ENCODE results near the gene PCARE.
A peak's percentile ranks its signal among the peaks of the same experiment; 100 is the strongest.
"Not testable (repeated sequence)": the region's sequence is repeated elsewhere in the genome, so short reads cannot be mapped to it uniquely, and the experiment has no call there.

Gene PCARE

GRCh38 chr2:29074411-29074810 is at the start of gene PCARE:
TSS of gene PCARE (minus strand) at chr2:29074523. CDS start at chr2:29074261, 262 bp downstream.
- no peak for DNase-seq

- no peak for DNase-seq
Observed at GRCh38 chr2:29123617-29124349, 49.5 kb upstream of the PCARE start.

DNA sequence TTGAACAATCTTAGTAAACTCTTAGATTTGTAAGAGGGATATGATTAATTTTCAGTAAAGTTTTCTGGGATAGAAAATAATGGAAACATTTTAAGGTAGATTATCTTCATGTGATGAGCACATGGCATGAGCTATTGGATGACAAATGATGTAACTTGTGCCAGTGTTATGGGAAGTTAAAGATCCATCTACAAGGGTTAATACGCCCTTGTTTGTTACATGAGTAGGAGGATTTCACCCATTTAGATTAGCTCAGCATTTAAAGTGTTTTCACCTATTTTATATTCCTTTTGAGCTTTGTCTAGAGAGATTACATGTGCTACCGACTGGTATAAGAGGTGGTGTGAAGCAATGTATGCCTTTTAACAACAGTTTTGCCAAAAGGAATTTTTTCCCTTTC is 46.5 kb upstream of the PCARE start:
- DNase-seq, result no peak

GRCh38 chr2:29119211-29119610 is 44.9 kb upstream of the PCARE start:
- DNase-seq, result no peak

DNA sequence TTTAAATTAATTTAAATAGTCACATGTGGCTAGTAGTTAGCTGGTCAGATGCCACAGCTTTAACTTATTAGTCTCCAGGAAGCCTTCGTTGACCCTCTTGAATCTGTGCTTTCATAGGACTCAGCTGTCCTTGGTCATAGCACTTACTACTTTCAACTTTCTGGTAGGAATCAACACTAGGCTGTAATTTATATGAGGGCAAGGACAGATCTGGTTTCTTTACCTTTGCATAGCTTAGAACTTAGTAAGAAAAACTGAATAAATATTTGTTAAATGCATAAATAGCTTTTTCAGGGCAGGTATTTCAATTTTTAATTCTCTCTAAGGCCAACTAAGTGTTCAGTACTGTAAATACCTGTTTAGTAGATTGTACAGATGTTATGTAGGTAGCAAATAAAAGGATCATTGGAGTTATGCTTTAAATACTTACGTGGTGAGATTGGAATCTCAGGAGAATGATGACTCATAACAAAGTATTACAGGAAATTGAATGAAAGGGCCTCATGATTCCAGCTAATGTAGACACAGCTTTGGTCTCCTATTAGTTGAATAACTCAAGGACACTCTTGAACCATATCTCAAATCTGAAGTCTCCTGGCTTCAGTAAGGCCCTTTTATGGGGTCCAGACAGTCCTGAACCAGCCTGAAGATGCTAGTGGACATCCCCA is 43.4 kb upstream of the PCARE start:
- DNase-seq, result no peak

GRCh38 chr2:29115797-29116781 is 41.8 kb upstream of the PCARE start:
- peak; percentile 89 for DNase-seq

DNA sequence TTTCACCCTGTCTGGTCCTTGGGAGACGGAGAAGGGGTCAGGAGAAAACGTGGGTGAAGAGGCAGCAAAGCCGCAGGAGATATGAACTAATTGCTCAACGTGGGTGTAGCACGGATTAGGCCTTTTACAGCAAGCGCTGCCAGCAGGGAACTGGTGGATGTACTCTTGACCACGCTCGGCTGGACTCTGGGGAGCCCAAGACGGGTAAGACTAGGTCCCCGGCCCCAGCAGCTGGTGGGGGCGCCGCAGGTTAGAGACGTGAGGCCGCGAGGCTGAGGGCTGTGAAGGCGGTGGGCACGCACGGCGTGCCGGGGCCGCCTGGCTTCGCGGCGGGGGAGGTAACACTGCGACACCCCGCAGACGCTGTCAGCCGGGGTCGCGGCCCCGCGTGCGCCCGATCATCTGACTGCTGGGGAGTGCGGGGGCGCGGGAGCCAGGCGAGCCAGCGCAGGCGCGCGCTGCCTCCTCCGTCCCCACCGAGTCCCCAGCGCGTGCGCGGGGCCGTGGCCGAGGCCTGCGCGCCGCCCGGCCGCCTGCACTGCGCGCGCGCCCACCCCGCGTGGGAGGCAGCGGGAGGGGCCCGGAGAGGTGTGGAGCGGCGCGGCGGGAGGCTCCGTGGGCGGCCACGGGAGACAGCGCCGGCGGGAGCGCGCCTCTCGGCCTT is 40.8 kb upstream of the PCARE start, which contains the start of gene CLIP4:
Gene CLIP4 (plus strand): TSS at position 470 of the 664 bp plus-strand sequence. CDS start 5,974 bp downstream, outside the sequence.
- peak; percentile 63 for DNase-seq

GRCh38 chr2:29114586-29114945 is 40.2 kb upstream of the PCARE start:
- no peak for DNase-seq

DNA sequence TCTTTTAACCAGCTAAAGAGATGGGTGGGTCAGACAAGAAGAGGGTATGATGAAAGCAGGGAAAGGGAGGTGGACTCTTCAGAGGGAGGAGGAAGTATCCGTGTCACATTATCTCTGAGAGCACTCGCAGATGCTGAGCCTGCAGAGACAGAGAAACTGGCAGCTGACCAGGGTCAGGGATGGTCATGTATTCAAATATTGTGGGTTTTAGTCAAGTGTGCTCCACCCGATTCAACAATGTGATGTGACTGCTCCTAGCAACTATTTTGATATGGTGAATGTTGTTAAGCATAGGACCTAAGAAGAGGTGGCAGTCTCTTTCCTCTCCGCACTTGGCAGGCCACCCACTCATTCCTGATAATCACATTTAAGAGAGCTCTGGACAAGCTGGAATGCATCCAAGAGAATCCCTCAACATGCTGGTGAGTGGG is 39.6 kb upstream of the PCARE start:
- no peak for DNase-seq

DNA sequence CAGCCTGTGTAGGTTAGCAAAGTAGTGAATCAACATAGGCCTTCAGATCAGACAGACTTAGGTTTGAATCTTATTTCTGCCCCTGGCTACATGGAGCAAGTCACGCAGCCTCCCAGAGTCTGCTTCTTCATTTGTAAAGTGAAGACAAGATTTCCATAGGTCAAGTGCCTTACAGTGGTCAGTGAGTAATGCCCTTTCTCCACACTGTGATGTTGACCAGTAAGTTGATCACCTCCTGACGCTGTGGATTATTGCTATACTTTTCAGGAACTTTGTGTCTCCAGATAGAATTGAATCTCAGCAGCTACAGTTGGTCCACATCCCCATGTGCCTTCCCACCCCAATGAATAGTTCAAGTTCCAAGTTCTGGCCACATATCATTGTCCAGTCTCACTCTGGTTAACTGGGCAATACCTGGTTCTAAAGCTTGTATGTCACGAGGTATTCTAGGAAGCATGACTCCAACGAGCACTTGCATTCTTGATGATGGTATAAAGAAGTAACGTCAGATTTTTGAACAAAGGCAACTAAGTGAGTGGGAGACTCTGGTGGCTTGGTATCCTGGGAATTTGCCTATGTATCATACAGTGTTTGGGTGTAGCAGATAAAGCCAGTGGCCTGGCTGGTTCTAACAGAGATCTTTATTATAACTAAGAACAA is 38.8 kb upstream of the PCARE start:
- no peak for DNase-seq

DNA sequence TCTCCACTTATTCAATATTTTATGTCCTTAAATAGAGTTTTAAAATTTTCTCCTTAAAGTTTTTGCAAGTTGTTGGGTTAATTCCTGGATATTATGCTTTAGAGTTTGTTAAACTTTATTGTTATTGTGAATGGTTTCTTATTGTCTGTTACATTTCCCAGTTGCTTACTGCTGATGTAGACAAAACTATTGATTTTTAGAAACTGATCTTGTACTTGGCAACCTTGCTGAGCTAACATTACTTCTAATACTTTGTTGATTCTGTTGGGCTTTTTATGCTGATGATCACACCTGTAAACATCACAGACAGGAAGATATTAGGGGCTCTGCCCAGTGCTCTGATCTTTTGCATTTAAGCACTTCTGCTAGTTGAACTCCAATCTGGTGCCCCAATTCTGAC is 38.1 kb upstream of the PCARE start:
- DNase-seq, result no peak

DNA sequence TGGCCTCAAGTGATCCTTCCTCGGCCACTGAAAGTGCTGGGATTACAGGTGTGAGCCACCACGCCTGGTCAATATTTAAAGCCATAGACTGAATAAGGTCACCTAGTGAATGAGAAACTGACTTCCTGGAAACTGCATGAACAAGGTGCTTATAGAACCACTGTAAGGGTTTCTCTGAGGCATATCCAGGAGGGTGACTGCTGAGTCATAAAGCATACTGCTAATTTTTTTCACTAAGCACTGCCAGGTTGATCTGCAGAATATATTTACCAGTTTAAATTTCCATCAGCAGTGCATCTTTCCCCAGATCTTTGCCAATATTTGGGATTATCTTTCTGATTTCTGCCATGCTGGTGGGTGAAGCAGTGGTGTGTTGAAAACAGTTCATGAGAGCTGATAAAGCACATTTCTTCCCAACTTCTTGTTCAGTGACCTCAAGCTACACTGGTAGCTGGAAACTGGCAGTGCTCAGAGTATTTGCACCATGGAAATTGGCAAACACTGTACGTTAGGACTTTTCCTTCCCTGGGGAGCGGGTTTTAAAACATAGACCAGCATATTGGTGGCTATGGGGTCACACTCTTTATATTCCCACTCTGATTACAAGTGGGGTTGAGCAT is 36.7 kb upstream of the PCARE start:
- peak; percentile 52 for DNase-seq

- DNase-seq, result no peak
Observed at GRCh38 chr2:29109246-29109645, 34.9 kb upstream of the PCARE start.

DNA sequence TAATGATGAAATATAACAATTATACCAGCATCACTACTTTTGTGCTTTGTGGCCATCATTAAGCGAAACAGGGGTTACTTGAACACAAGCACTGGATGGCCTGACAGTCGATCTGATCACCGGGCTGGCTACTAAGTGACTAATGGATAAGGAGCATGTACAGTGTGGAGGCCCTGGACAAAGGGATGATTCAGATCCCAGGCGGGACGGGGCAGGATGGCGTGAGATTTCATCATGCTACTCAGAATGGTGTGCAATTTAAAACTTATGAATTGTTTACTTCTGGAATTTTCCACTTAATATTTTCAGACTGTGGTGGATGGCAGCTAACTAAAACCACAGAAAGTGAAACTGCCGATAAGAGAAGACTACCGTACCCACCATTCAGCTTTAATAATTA is 33.9 kb upstream of the PCARE start:
- DNase-seq, result no peak

- not testable (repeated sequence) for DNase-seq
Observed at GRCh38 chr2:29107547-29107946, 33.2 kb upstream of the PCARE start.

DNA sequence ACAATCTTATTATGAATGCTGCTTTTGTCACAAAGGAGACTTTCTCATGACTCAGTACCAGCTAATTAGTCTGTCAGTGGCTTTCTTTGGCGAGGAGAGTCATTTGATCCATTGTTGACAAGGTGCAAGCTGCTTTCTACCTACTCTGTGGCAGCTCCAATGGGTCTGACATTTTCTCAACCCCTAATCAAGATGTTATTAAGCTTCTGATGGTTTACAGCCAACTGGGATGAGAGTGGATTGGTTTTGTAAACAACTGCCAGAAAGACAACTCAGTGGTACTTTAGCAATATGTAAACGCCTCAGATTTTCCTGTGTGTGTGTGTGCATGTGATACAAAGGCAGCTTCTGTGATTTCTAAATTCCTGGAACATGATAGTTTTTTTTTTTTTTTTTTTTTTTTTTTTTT is 32.7 kb upstream of the PCARE start:
- DNase-seq, result no peak

DNA sequence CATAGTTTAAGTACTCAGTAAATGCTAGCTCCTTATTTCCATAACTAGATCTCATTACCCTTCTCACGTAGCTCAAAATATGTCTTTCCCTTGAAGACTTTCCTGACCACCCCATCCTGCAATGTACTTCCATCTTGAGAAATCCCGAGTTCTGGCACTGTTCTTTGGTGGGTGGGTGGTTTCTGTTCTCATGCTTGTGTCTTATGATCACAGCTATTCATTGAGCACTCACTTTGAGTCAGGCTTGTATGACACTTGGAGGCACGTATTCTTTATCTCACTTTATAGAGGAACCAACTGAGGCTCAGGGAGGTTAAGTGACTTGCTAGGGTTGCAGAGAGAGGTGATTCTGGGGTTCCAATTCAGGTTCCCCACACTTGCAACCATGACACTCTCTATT is 31.9 kb upstream of the PCARE start:
- no peak for DNase-seq

- no peak for DNase-seq
Observed at GRCh38 chr2:29105375-29105774, 31.1 kb upstream of the PCARE start.

- DNase-seq, result no peak
Observed at GRCh38 chr2:29104688-29105087, 30.4 kb upstream of the PCARE start.

DNA sequence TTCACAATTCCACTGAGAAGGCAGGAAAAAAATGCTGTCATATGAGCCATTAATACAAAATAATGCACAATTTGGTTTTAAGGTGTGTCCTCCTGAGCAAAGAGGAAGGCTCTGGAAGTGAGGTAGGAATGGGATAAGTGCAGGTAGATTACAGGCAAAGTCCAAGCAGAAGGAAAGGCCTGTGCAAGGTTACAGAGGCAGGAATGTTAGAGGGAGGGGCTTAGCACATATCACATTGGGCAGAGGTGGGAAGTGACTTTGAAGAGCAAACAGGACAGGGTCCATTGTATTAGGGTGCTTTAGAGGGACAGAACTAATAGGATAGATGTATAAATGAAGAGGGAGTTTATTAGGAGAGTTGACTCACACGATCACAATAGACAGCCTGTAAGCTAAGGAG is 26.2 kb upstream of the PCARE start:
- no peak for DNase-seq

DNA sequence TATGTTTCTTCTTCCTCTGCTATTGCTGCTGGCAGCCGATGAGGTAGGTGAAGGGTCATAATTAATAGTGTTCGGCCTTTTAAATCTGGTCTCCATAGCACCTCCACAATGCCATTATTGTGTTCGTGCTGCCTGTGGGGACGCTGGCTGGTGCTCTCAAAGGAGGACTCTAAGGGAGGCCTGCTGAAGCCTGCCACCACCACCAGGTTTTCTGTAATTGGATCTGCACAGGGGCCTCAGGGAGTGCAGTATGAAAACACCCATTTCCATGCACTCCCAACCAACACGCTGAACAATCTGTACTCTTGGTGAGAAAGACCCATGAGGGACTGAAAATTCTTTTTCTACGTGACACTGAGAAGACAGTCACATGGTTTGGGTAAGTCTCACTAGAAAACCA is 23.2 kb upstream of the PCARE start:
- no peak for DNase-seq

DNA sequence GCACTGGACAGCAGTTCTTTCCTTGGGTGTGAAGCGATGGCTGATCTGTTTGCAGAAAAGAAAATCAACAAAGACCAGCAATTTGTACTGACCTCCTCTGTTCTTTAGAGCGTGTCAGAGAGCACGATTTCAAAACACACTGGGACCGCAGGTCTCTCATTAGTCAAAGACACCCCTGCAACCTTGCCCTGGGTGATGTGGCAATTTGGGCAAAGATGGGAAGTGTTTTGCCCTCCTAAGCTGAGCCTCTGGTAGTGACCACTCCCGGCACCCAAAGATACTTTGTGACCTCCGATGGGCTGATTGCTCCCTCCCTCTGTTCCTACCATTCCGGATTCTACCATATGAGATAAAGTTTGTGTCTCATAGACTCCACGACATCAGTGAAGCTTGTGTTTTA is 22.6 kb upstream of the PCARE start:
- DNase-seq, result no peak
